Measurements from ENCODE around the gene CYP4F11. TPM values are rescaled to one million over a fixed set of nuclear protein-coding genes. Genes with fewer than 3 reads are reported as not detected.
"Not testable (repeated sequence)": the region's sequence is repeated elsewhere in the genome, so short reads cannot be mapped to it uniquely, and the experiment has no call there.

CYP4F11 gene, protein sequence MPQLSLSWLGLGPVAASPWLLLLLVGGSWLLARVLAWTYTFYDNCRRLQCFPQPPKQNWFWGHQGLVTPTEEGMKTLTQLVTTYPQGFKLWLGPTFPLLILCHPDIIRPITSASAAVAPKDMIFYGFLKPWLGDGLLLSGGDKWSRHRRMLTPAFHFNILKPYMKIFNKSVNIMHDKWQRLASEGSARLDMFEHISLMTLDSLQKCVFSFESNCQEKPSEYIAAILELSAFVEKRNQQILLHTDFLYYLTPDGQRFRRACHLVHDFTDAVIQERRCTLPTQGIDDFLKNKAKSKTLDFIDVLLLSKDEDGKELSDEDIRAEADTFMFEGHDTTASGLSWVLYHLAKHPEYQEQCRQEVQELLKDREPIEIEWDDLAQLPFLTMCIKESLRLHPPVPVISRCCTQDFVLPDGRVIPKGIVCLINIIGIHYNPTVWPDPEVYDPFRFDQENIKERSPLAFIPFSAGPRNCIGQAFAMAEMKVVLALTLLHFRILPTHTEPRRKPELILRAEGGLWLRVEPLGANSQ
- not detected for total RNA-seq

DNA sequence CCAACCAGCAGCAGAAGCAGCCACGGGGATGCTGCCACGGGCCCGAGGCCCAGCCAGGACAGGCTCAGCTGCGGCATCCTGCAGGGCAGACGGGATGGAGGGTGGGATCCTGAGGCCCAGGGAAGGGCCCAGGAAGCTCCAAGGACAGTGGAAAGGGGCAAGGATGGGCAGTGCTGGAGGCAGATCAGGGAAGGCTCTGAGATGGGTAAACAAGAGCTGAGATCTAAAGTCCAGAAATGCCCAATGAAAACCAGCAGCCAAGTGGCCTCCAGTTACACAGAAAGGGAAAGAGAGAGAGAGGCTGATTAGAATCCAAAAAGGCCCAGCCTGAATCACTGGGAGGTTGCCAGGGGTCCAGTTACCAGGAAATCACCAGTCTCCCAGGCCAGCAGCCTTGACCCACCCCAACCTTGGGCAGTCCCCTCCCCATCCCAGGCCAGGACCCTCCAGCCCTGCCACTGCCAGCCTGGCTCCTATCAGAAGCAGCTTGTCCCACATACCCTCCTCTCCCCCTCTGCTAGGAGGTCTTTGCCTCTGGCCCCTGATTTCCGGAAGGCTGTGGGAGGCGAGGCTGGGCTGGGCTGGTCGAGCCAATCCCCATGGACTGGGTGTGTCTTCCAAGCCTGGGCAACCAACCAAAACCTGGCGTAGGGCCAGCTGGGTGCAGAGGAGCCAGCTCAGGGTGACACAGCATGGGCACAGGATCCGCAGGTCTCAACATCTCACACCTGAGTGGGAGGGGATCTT is at the start of gene CYP4F11:
Gene CYP4F11 (minus strand): TSS at position 198 of the 747 bp plus-strand sequence. CDS start 121 bp downstream, at position 77.
- Mint-ChIP-seq H3K36me3 (ENCODE audit: low read depth) (peaks cover 2% of the 10 kb centered on the region), H3K27ac (no peak within 1 kb of the TSS)

DNA sequence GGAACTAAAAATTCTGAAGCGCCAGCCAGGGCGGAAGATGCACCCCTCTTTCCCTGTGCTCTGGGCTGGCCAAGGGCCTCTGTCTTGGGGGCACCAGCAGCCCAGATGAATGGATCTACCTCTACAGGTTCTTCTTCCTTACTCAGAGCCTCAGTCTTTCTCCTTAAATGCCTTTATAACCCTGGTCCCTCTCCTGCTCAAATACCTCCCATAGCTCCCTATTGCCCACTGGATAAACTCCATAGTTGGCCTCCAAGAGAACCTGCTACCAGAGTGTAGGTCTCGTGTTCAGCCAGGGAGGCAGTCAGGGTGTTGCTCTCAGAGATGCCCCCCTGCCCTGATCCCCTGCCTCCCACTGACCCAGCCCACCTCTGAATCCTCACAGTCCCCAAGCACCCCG is 45.0 kb upstream of the CYP4F11 start:
- no peak overlapping the region for H3K4me3 Mint-ChIP-seq
- ChIA-PET CTCF (no interaction called here), POLR2A (no interaction called here)
- H3K27ac Mint-ChIP-seq = no peak overlapping the region
- peaks cover 11% of the 10 kb centered on the region for H3K27me3 Mint-ChIP-seq (ENCODE audit: low read depth)
- peaks cover 4% of the 10 kb centered on the region for H3K36me3 Mint-ChIP-seq (ENCODE audit: low read depth)
- H3K4me1 Mint-ChIP-seq (ENCODE audit: low read depth) = no peaks in the 10 kb centered on the region
- peaks cover 10% of the 10 kb centered on the region for H3K9me3 Mint-ChIP-seq (ENCODE audit: insufficient read depth)
- ATAC-seq = no peak
- DNase-seq = no peak

More for the DNA sequence above, at the start of gene CYP4F11:
- Mint-ChIP-seq H3K4me3 (no peak within 1 kb of the TSS), H3K27me3 (ENCODE audit: low read depth) (peaks cover 19% of the 10 kb centered on the region), H3K9me3 (ENCODE audit: insufficient read depth) (no peaks in the 10 kb centered on the region), H3K4me1 (ENCODE audit: low read depth) (no peaks in the 10 kb centered on the region)
- DNase-seq = no peak
- no peak for ATAC-seq
- CTCF ChIA-PET = no interaction called here
- POLR2A ChIA-PET = no interaction called here

DNA sequence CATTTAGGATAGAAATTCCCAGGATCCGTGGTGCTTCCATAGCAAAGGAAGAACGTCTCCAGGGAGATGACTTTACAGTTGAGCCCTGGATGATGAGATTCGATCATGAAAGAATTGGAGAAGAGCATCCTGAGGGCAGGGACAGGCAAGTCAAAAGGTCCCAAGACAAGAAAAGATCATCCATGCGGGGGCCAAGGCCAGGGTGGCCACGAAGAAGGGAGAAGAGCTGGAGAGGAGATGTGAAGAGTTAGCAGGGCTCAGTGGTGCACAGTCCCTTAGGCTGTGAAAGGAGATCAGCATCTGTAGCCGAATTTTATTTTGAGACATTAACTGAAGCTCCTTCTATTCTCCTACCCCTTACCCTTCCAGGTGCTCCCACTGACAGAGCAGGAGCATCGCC is 43.4 kb upstream of the CYP4F11 start:
- Mint-ChIP-seq H3K36me3 (ENCODE audit: low read depth) (no peaks in the 10 kb centered on the region), H3K27ac (no peak overlapping the region), H3K27me3 (ENCODE audit: low read depth) (peaks cover 12% of the 10 kb centered on the region), H3K4me1 (ENCODE audit: low read depth) (no peaks in the 10 kb centered on the region), H3K9me3 (ENCODE audit: insufficient read depth) (peaks cover 1% of the 10 kb centered on the region), H3K4me3 (no peak overlapping the region)
- ATAC-seq = no peak
- no peak for DNase-seq
- CTCF ChIA-PET = interaction anchor here (0.6 kb wide), 1 partner anchor 63 kb away, joined by 3 read pairs; no protein-coding TSS in a partner anchor
- POLR2A ChIA-PET = no interaction called here

DNA sequence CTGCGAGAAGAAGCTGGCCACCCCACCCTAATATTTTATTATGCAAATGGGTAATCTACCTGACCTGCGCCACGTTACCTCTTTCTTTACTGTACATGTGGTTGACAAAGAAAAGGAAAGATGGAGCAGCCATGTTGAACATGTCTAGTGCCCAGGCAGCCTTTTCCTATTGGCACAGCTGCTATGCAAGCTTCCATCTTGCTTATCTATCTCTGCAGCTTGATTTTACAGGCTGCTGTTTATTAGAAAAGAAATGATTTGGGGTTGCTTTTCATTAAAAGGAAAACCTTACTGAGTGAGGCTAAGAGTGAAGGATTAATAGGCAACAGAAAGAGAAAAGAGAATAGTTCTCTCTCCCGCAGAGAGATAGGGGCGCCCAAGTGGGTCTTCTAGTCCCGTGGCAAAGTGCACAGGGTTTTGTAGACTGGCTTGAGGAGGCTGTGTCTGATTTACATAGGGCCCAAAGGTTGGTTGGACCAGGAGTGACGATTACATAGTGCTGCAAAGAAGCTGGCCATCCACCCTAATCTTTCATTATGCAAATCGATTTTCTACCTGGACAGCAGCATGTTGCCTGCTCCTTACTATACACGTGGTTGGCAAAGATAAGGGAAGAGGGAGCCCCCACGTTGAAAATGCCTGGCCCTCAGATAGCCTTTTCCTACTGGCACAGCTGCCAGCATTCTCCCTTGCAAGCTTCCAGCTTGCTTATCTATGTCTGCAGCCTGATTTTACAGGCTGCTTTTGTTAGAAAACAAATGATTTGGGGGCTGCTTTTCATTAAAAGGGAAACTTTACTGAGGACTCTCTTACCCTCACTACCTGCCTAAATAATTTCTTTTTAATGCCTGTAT is 42.7 kb upstream of the CYP4F11 start:
- Mint-ChIP-seq H3K27ac (no peak overlapping the region), H3K9me3 (ENCODE audit: insufficient read depth) (no peaks in the 10 kb centered on the region), H3K36me3 (ENCODE audit: low read depth) (no peaks in the 10 kb centered on the region), H3K27me3 (ENCODE audit: low read depth) (peaks cover 16% of the 10 kb centered on the region), H3K4me3 (no peak overlapping the region), H3K4me1 (ENCODE audit: low read depth) (no peaks in the 10 kb centered on the region)
- DNase-seq (no peak), ATAC-seq (no peak)
- ChIA-PET POLR2A (no interaction called here), CTCF (no interaction called here)

DNA sequence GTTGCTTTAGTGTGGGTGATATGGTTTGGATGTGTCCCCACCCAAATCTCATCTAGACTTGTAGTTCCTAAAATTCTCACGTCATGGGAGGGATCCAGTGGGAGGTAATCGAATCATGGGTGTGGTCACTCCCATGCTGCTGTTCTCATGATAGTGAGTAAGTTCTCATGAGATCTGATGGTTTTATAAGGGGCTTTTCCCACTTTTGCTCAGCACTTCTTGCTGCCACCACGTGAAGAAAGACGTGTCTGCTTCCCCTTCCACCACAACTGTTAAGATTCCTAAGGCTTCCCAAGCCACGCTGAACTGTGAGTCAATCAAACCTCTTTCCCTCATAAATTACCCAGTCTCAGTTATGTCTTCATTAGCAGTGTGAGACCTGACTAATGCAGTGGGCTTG is 40.5 kb upstream of the CYP4F11 start:
- Mint-ChIP-seq H3K27ac (no peak overlapping the region), H3K4me3 (no peak overlapping the region), H3K4me1 (ENCODE audit: low read depth) (no peaks in the 10 kb centered on the region), H3K9me3 (ENCODE audit: insufficient read depth) (no peaks in the 10 kb centered on the region), H3K36me3 (ENCODE audit: low read depth) (no peaks in the 10 kb centered on the region), H3K27me3 (ENCODE audit: low read depth) (peaks cover 24% of the 10 kb centered on the region)
- ATAC-seq = no peak
- CTCF ChIA-PET = no interaction called here
- no peak for DNase-seq
- POLR2A ChIA-PET = no interaction called here

DNA sequence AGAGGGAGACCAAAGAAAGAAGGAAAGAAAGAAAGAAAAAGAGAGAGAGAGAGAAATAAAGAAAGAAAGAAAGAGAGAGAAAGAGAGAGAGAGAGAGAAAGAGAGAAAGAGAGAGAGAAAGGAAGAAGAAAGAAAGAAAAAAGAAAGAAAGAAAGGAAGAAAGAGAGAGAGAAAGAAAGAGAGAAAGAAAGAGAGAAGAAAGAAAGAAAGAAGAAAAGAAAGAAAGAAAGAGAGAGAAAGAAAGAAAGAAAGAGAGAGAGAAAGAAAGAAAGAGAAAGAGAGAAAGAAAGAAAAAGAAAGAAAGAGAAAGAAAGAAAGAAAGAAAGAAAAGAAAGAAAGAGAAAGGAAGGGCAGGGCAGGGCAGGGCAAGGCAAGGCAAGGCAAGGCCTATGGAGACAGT is 37.7 kb upstream of the CYP4F11 start:
- DNase-seq; POLR2A ChIA-PET; H3K27ac Mint-ChIP-seq; H3K4me3 Mint-ChIP-seq; H3K36me3 Mint-ChIP-seq (ENCODE audit: low read depth); H3K4me1 Mint-ChIP-seq (ENCODE audit: low read depth); ATAC-seq; H3K9me3 Mint-ChIP-seq (ENCODE audit: insufficient read depth): not testable (repeated sequence)
- CTCF ChIA-PET = interaction anchor here (1.4 to 2.7 kb wide), 2 partner anchors 128 to 342 kb away, joined by 3 to 10 read pairs; no protein-coding TSS in a partner anchor
- H3K27me3 Mint-ChIP-seq (ENCODE audit: low read depth) = peaks cover 19% of the 10 kb centered on the region

DNA sequence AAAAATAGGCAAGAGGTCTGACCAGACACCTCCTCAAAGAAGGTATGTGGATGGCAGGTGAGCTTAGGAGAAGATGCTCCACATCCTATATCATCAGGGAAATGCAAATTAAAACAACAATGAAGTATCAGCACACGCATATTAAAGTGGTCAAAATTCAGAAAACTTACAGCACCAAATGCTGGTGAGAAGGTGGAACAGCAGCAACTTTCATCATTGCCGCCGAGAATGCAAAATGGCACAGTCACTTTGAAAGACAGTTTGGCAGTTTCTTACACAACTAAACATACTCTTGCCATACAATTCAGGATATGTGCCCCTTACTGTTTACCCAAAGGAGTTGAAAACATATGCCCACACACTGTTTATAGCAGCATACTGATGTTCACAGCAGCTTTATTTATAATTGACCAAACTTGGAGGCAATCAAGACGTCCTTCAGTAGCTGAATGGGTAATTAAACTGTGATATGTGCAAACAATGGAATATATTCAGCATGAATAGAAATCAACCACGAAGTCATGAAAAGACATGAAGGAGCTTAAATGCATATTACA is 37.0 kb upstream of the CYP4F11 start:
- no peaks in the 10 kb centered on the region for H3K9me3 Mint-ChIP-seq (ENCODE audit: insufficient read depth)
- POLR2A ChIA-PET = no interaction called here
- DNase-seq = no peak
- H3K36me3 Mint-ChIP-seq (ENCODE audit: low read depth) = no peaks in the 10 kb centered on the region
- CTCF ChIA-PET = interaction anchor here (1.4 to 2.7 kb wide), 2 partner anchors 127 to 342 kb away, joined by 3 to 10 read pairs; no protein-coding TSS in a partner anchor
- H3K27me3 Mint-ChIP-seq (ENCODE audit: low read depth) = peaks cover 19% of the 10 kb centered on the region
- H3K27ac Mint-ChIP-seq = no peak overlapping the region
- no peaks in the 10 kb centered on the region for H3K4me1 Mint-ChIP-seq (ENCODE audit: low read depth)
- H3K4me3 Mint-ChIP-seq = no peak overlapping the region
- ATAC-seq = no peak

DNA sequence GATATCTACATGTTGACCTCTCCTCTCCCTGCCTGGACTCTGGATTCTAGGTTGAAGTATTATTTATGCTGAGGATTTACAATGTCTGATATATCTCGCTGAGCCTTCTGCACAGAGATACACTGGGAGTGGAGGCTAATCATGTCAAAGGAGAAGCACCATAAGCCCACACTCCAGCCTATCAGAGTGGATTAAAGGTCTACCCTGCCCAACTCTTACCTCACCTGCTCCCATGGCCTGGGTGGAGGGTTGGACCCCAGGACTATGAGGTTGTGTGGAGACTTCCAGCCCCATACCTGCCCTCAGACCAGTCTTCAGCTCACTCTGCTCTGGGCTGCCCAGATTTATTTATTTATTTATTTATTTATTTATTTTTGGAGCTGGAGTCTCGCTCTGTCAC is 29.9 kb upstream of the CYP4F11 start:
- Mint-ChIP-seq H3K27me3 (ENCODE audit: low read depth) (no peaks in the 10 kb centered on the region), H3K27ac (no peak overlapping the region), H3K36me3 (ENCODE audit: low read depth) (no peaks in the 10 kb centered on the region), H3K4me1 (ENCODE audit: low read depth) (no peaks in the 10 kb centered on the region), H3K4me3 (no peak overlapping the region), H3K9me3 (ENCODE audit: insufficient read depth) (no peaks in the 10 kb centered on the region)
- no peak for ATAC-seq
- ChIA-PET POLR2A (no interaction called here), CTCF (interaction anchor here (1.1 kb wide), 1 partner anchor 98 kb away, joined by 4 read pairs; no protein-coding TSS in a partner anchor)
- no peak for DNase-seq

DNA sequence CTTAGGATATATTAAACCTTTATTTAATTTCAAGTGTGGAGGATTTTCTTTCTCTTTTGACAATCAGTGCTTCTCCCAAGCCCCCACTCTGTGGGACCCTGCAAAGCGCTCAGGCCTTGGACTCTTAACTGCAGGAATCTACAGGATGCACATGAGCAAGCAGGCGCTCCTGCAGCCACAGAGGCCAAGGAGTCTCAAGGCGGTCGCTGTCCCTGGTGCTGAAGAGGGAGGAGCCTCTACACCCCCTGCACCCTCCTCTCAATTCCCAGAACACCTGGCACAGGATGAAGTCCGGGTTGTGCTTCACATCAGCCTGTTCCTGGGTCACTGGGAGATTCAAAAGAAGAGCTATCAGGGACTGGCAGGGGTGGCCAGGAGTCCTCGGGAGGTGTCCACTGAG is 28.0 kb upstream of the CYP4F11 start:
- Mint-ChIP-seq H3K4me3 (no peak overlapping the region), H3K27ac (no peak overlapping the region), H3K9me3 (ENCODE audit: insufficient read depth) (no peaks in the 10 kb centered on the region), H3K36me3 (ENCODE audit: low read depth) (no peaks in the 10 kb centered on the region), H3K4me1 (ENCODE audit: low read depth) (no peaks in the 10 kb centered on the region), H3K27me3 (ENCODE audit: low read depth) (peaks cover 5% of the 10 kb centered on the region)
- POLR2A ChIA-PET = no interaction called here
- DNase-seq (no peak), ATAC-seq (no peak)
- CTCF ChIA-PET = no interaction called here

DNA sequence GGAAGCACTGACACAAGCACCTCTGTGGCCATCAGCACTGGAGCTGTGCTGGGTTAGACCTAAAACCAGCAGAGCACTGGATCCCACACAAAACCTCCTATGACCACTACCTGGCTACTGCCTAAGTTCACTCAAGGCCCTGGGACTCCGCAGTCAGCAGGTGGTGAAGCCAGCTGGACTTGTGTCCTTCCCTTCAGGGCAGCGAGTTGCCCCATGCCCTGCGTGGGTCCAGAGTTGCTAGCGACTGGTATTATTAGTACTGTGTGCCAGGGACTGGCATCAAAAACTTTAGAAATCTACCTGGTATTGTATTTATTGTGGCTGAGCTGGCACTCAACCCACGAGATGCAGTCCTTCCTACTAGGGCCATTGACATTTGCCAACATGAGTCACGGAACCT is 20.5 kb upstream of the CYP4F11 start:
- POLR2A ChIA-PET = no interaction called here
- Mint-ChIP-seq H3K36me3 (ENCODE audit: low read depth) (no peaks in the 10 kb centered on the region), H3K4me1 (ENCODE audit: low read depth) (no peaks in the 10 kb centered on the region), H3K9me3 (ENCODE audit: insufficient read depth) (no peaks in the 10 kb centered on the region), H3K4me3 (no peak overlapping the region), H3K27me3 (ENCODE audit: low read depth) (peaks cover 24% of the 10 kb centered on the region), H3K27ac (no peak overlapping the region)
- no peak for DNase-seq
- no peak for ATAC-seq
- CTCF ChIA-PET = no interaction called here

DNA sequence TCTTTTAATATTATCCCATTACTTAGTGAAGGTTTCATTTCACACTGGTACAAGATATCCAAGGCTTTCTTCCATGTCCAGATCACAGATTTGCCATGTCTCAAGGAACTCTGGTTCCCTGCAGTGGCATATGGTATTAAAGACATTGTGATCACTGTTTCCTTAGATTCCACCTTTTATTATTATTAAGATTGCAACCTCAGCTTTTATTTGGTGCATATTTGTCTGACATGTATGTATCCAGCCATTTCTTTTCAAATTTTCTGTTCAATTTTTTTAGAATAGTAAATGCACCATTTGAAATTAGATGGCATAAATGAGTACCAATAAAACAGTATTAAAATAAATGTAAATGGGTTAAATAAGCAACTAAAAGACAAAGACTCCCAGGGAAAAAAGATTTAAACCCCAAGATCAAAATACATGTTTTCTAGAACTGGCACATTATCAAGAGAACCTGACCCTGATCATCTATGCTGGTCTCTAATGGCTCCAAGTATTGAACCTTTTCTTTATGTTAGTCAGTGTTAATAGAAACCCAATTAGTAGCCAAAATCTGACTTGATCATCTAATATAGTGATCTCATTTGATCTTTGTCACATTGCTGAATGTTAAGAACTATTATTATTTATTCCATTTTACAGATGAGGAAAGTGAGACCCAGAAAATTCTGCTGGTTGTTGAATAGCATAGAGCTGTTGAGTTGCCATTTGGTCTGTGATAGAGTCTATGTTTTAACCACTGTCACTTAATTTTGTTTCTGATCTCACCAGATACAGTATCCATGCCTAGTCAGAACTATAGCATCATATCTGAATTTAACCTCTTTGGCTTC is 14.1 kb upstream of the CYP4F11 start, which contains the start of gene OR10H4:
Gene OR10H4 (plus strand): TSS at position 786 of the 836 bp plus-strand sequence. CDS start 0 bp downstream, at position 786.
- DNase-seq (no peak), ATAC-seq (no peak)
- ChIA-PET CTCF (no interaction called here), POLR2A (no interaction called here)
- H3K27me3 Mint-ChIP-seq (ENCODE audit: low read depth) = peaks cover 35% of the 10 kb centered on the region
- no peak within 1 kb of the TSS for H3K27ac Mint-ChIP-seq
- H3K4me1 Mint-ChIP-seq (ENCODE audit: low read depth) = no peaks in the 10 kb centered on the region
- no peak within 1 kb of the TSS for H3K4me3 Mint-ChIP-seq
- peaks cover 8% of the 10 kb centered on the region for H3K9me3 Mint-ChIP-seq (ENCODE audit: insufficient read depth)
- H3K36me3 Mint-ChIP-seq (ENCODE audit: low read depth) = peaks cover 3% of the 10 kb centered on the region

Measured in activated CD8-positive, alpha-beta T cell treated with anti-CD3 and anti-CD28 coated beads, Interleukin-2, amount 10 ng/mL, durations not matched to agents 7 days and 5 days (primary cell).